Erythroblast (primary cell): ENCODE data around the gene RNF19B.

Source experiments
- GATA1 ChIP-seq: IDR thresholded peaks from 2 replicates; pipeline ENCODE4 v1.6.1; 2011; ENCODE audit warnings: low read depth, mild to moderate bottlenecking, control low read depth, low read length, moderate library complexity
- POLR2A ChIP-seq: IDR thresholded peaks from 2 replicates; pipeline ENCODE4 v1.6.1; 2011; ENCODE audit warnings: mild to moderate bottlenecking, low read length

DNA sequence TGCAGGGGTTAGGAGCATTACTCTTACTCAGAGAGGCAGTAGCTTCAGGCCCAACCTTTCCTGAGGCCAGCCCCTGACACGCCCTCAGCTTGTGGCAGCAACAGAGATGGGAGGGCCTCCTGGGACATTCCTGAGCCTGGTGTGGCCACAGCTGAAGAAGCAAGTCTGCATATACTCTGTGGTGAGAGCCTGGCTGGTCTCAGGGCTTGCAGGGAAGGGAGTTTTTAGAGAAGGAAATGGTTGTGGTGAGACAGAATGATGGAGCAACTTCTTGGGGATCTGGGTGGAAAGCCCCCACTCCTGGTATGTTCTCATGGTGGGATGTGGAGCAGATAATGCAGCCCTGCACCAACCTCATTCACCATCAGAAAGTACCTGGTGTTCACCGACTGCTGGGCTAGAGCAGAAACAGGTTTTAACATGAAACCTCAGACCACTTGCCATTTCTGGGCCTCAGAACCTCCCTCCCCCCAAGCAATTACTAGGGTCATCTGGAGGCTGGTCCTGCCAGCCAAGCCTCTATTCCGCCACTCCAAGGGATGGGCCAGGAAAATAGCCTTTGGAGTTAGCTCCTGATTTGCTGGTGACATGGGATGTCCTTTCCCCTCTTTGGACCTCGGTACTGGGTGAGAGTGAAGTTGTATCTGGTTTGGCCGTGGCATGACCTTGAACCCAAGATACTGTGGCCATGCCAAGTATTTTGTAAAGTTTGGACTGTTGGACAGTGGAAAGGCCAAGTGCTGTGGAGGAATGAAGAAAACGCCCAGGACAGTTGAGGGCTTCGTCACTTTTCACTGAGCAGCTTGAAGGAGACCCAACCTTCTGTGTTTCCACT lies 28.1 kb upstream of the RNF19B start:
- no peak for TF ChIP-seq POLR2A
- TF ChIP-seq GATA1, result no peak
